ENCODE data around the gene HSPG2.
"Not testable (repeated sequence)": the region's sequence is repeated elsewhere in the genome, so short reads cannot be mapped to it uniquely, and the experiment has no call there.

HSPG2 gene

GRCh38 chr1:21826694-21827093 lies 110.4 kb downstream of the HSPG2 start:
- H3K27ac ChIP-seq (ENCODE audit: low read length); H3K4me1 ChIP-seq (ENCODE audit: control insufficient read depth, low read depth, low read length); H3K9me3 ChIP-seq (ENCODE audit: control insufficient read depth, low read depth, low read length); H3K9ac ChIP-seq (ENCODE audit: low read length); H3K27me3 ChIP-seq (ENCODE audit: control insufficient read depth, insufficient read depth, low read length); H3K4me3 ChIP-seq (ENCODE audit: low read length): not testable (repeated sequence)
- H3K36me3 ChIP-seq (ENCODE audit: control insufficient read depth, low read depth, low read length): peaks cover 23% of the 10 kb centered on the region

- Histone ChIP-seq H3K27me3 (ENCODE audit: control insufficient read depth, insufficient read depth, low read length) (no peaks in the 10 kb centered on the region), H3K4me3 (ENCODE audit: low read length) (no peak overlapping the region), H3K36me3 (ENCODE audit: control insufficient read depth, low read depth, low read length) (peaks cover 20% of the 10 kb centered on the region), H3K27ac (ENCODE audit: low read length) (no peak overlapping the region), H3K4me1 (ENCODE audit: control insufficient read depth, low read depth, low read length) (no peaks in the 10 kb centered on the region), H3K9ac (ENCODE audit: low read length) (no peak overlapping the region), H3K9me3 (ENCODE audit: control insufficient read depth, low read depth, low read length) (no peaks in the 10 kb centered on the region)
Observed at GRCh38 chr1:21825393-21825792, 111.7 kb downstream of the HSPG2 start.

- no peak overlapping the region for H3K9ac ChIP-seq (ENCODE audit: low read length)
- no peaks in the 10 kb centered on the region for H3K9me3 ChIP-seq (ENCODE audit: control insufficient read depth, low read depth, low read length)
- H3K27ac ChIP-seq (ENCODE audit: low read length): no peak overlapping the region
- H3K36me3 ChIP-seq (ENCODE audit: control insufficient read depth, low read depth, low read length): peaks cover 20% of the 10 kb centered on the region
- no peak overlapping the region for H3K4me3 ChIP-seq (ENCODE audit: low read length)
- H3K27me3 ChIP-seq (ENCODE audit: control insufficient read depth, insufficient read depth, low read length): no peaks in the 10 kb centered on the region
- no peaks in the 10 kb centered on the region for H3K4me1 ChIP-seq (ENCODE audit: control insufficient read depth, low read depth, low read length)
Observed at GRCh38 chr1:21824926-21825325, 112.2 kb downstream of the HSPG2 start.

GRCh38 chr1:21823980-21824702 lies 113.0 kb downstream of the HSPG2 start:
- Histone ChIP-seq H3K36me3 (ENCODE audit: control insufficient read depth, low read depth, low read length) (peaks cover 16% of the 10 kb centered on the region), H3K4me1 (ENCODE audit: control insufficient read depth, low read depth, low read length) (no peaks in the 10 kb centered on the region), H3K27me3 (ENCODE audit: control insufficient read depth, insufficient read depth, low read length) (no peaks in the 10 kb centered on the region), H3K9ac (ENCODE audit: low read length) (no peak overlapping the region), H3K4me3 (ENCODE audit: low read length) (no peak overlapping the region), H3K9me3 (ENCODE audit: control insufficient read depth, low read depth, low read length) (no peaks in the 10 kb centered on the region), H3K27ac (ENCODE audit: low read length) (no peak overlapping the region)

- Histone ChIP-seq H3K9me3 (ENCODE audit: control insufficient read depth, low read depth, low read length) (no peaks in the 10 kb centered on the region), H3K4me1 (ENCODE audit: control insufficient read depth, low read depth, low read length) (no peaks in the 10 kb centered on the region), H3K27me3 (ENCODE audit: control insufficient read depth, insufficient read depth, low read length) (no peaks in the 10 kb centered on the region), H3K4me3 (ENCODE audit: low read length) (no peak overlapping the region), H3K27ac (ENCODE audit: low read length) (no peak overlapping the region), H3K36me3 (ENCODE audit: control insufficient read depth, low read depth, low read length) (peaks cover 9% of the 10 kb centered on the region), H3K9ac (ENCODE audit: low read length) (no peak overlapping the region)
Observed at GRCh38 chr1:21823206-21823979, 113.7 kb downstream of the HSPG2 start.

GRCh38 chr1:21822349-21822748 lies 114.8 kb downstream of the HSPG2 start:
- H3K9me3 ChIP-seq (ENCODE audit: control insufficient read depth, low read depth, low read length): no peaks in the 10 kb centered on the region
- no peak overlapping the region for H3K4me3 ChIP-seq (ENCODE audit: low read length)
- H3K27ac ChIP-seq (ENCODE audit: low read length): no peak overlapping the region
- peaks cover 4% of the 10 kb centered on the region for H3K36me3 ChIP-seq (ENCODE audit: control insufficient read depth, low read depth, low read length)
- no peaks in the 10 kb centered on the region for H3K27me3 ChIP-seq (ENCODE audit: control insufficient read depth, insufficient read depth, low read length)
- no peaks in the 10 kb centered on the region for H3K4me1 ChIP-seq (ENCODE audit: control insufficient read depth, low read depth, low read length)
- no peak overlapping the region for H3K9ac ChIP-seq (ENCODE audit: low read length)

GRCh38 chr1:21821385-21822019 lies 115.6 kb downstream of the HSPG2 start:
- Histone ChIP-seq H3K9me3 (ENCODE audit: control insufficient read depth, low read depth, low read length) (no peaks in the 10 kb centered on the region), H3K4me3 (ENCODE audit: low read length) (no peak overlapping the region), H3K27me3 (ENCODE audit: control insufficient read depth, insufficient read depth, low read length) (no peaks in the 10 kb centered on the region), H3K27ac (ENCODE audit: low read length) (no peak overlapping the region), H3K36me3 (ENCODE audit: control insufficient read depth, low read depth, low read length) (no peaks in the 10 kb centered on the region), H3K9ac (ENCODE audit: low read length) (no peak overlapping the region), H3K4me1 (ENCODE audit: control insufficient read depth, low read depth, low read length) (no peaks in the 10 kb centered on the region)

GRCh38 chr1:21820597-21821232 lies 116.4 kb downstream of the HSPG2 start:
- no peaks in the 10 kb centered on the region for H3K4me1 ChIP-seq (ENCODE audit: control insufficient read depth, low read depth, low read length)
- no peak overlapping the region for H3K4me3 ChIP-seq (ENCODE audit: low read length)
- H3K36me3 ChIP-seq (ENCODE audit: control insufficient read depth, low read depth, low read length): no peaks in the 10 kb centered on the region
- no peaks in the 10 kb centered on the region for H3K27me3 ChIP-seq (ENCODE audit: control insufficient read depth, insufficient read depth, low read length)
- no peaks in the 10 kb centered on the region for H3K9me3 ChIP-seq (ENCODE audit: control insufficient read depth, low read depth, low read length)
- H3K27ac ChIP-seq (ENCODE audit: low read length): no peak overlapping the region
- H3K9ac ChIP-seq (ENCODE audit: low read length): no peak overlapping the region

GRCh38 chr1:21818656-21819055 lies 118.5 kb downstream of the HSPG2 start:
- H3K9ac ChIP-seq (ENCODE audit: low read length): no peak overlapping the region
- H3K4me1 ChIP-seq (ENCODE audit: control insufficient read depth, low read depth, low read length): no peaks in the 10 kb centered on the region
- H3K9me3 ChIP-seq (ENCODE audit: control insufficient read depth, low read depth, low read length): no peaks in the 10 kb centered on the region
- H3K36me3 ChIP-seq (ENCODE audit: control insufficient read depth, low read depth, low read length): no peaks in the 10 kb centered on the region
- no peak overlapping the region for H3K4me3 ChIP-seq (ENCODE audit: low read length)
- H3K27me3 ChIP-seq (ENCODE audit: control insufficient read depth, insufficient read depth, low read length): peaks cover 4% of the 10 kb centered on the region
- H3K27ac ChIP-seq (ENCODE audit: low read length): no peak overlapping the region

GRCh38 chr1:21816602-21817302 lies 120.4 kb downstream of the HSPG2 start:
- H3K27me3 ChIP-seq (ENCODE audit: control insufficient read depth, insufficient read depth, low read length): peaks cover 8% of the 10 kb centered on the region
- H3K9me3 ChIP-seq (ENCODE audit: control insufficient read depth, low read depth, low read length): no peaks in the 10 kb centered on the region
- H3K4me1 ChIP-seq (ENCODE audit: control insufficient read depth, low read depth, low read length): no peaks in the 10 kb centered on the region
- no peak overlapping the region for H3K9ac ChIP-seq (ENCODE audit: low read length)
- no peaks in the 10 kb centered on the region for H3K36me3 ChIP-seq (ENCODE audit: control insufficient read depth, low read depth, low read length)
- H3K4me3 ChIP-seq (ENCODE audit: low read length): no peak overlapping the region
- H3K27ac ChIP-seq (ENCODE audit: low read length): no peak overlapping the region

- Histone ChIP-seq H3K9me3 (ENCODE audit: control insufficient read depth, low read depth, low read length) (no peaks in the 10 kb centered on the region), H3K4me1 (ENCODE audit: control insufficient read depth, low read depth, low read length) (no peaks in the 10 kb centered on the region), H3K27me3 (ENCODE audit: control insufficient read depth, insufficient read depth, low read length) (peaks cover 8% of the 10 kb centered on the region), H3K36me3 (ENCODE audit: control insufficient read depth, low read depth, low read length) (no peaks in the 10 kb centered on the region), H3K4me3 (ENCODE audit: low read length) (no peak overlapping the region), H3K27ac (ENCODE audit: low read length) (no peak overlapping the region), H3K9ac (ENCODE audit: low read length) (no peak overlapping the region)
Observed at GRCh38 chr1:21815724-21816321, 121.3 kb downstream of the HSPG2 start.
